ENCODE results near the gene TLR3.
"Not testable (repeated sequence)": the region's sequence is repeated elsewhere in the genome, so short reads cannot be mapped to it uniquely, and the experiment has no call there.

TLR3 gene

DNA sequence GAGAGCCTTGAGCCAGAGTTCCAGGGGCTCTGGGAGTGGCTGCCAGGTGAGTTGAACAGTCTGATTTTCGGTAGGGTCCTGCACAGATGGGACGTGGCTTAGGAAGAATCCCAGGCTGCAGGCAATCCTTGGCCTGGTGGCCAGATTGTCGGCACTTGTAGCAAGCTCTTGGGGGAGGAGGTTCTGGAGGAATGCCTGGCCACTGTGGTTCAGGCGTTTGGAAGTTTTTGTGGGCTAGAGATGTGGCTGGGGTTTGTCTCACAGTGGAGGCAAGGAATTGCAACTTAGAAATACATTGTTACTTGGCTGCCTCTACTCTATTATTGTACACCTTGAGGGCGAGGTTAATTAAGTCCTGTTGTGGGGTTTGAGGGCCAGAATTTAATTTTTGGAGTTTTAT is 21.5 kb upstream of the TLR3 start:
- DNase-seq (ENCODE audit: low spot score), result not testable (repeated sequence)

DNA sequence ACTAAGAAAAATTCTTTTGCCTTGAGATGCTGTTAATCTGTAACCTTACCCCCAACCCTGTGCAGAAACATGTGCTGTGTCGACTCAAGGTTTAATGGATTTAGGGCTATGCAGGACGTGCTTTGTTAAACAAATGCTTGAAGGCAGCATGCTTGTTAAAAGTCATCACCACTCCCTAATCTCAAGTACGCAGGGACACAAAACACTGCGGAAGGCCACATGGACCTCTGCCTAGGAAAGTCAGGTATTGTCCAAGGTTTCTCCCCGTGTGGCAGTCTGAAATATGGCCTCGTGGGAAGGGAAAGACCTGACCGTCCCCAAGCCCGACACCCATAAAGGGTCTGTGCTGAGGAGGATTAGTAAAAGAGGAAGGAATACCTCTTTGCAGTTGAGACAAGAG is 18.8 kb upstream of the TLR3 start:
- not testable (repeated sequence) for DNase-seq (ENCODE audit: low spot score)

DNA sequence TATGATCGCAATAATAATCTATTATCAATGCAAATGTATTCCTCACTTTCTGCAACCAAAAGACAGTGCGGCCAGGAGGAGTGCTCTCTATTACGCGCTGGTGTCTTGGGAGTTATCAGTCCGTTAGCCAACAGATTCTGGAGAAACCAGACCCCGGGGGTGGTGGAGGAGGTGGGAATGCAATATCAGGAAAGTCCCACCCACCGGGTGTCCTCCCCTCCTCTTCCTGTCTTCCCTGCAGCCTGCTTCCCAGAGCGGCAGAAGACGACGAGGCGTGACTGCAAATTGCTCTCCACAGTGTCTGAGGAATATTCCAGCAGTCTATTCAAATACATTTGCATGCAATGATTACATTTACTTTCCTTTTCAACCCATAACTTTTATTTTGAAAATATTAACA is 17.9 kb upstream of the TLR3 start:
- DNase-seq (ENCODE audit: low spot score), result no peak

DNA sequence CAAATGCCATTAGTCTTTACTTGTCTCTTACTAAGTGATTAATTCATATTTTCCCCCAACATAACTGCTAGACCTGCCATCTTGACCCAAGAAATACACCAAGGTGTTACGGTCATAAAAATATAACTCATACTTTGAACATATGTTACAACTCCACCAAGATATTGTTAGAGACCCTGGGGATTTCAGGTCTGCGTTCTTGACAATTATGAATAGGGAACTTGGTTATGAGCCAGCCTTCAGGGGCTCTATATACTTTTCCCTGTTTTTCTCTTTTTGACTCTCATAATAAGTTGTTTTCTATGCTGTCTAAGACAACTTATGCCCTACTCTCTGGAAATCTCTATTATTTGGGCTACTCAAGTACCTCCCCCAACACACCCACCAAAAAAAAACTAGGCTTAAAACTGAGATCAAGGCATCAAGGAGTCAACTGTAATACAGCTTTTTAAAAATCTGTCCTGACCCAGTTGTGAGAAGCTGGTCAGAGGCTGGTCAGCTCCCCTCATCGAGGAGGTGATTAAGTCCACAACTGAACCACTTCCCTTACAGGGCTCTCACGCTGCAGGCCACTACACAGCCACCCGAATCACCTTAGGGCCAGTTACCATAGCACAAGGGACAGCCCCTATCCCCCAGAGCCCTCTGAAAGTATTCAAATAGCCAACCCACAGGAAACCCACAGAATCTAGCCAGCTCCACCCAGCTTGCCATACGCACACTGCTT is 10.5 kb upstream of the TLR3 start:
- DNase-seq (ENCODE audit: low spot score), result no peak

DNA sequence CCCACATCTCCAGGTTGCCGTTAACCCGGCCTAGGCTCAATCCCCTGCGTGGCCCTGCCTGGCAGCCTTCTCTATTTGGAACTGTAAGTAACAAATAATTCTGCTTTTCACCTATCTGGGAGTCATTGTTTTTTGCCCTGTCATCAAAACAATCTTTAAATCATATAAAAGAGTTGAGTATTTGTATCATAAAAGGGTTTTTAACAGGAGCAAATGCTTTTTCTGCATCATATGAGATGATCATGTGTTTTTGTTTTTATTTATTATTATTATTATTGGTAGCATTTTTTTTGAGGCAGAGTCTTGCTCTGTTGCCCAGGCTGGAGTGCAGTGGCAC is 10.0 kb upstream of the TLR3 start:
- no peak for DNase-seq (ENCODE audit: low spot score)

DNA sequence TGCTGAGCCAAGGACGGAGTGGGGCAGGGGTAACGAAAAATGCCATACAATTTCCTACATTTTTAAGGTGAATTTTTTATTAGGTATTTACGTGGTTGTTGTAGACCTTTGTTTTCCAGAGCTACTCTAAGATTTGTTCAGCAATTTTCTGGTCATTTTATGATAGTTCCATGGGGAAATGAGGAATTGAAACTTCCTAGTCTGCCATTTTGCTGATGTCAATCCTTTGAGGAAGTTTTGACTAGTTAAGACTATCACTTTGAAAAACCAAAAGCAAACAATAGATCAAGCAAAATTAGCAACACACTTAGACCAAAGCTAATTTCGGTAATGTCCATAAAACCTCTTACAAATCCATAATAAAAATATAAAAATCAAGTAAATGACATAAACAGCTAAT is 7.0 kb upstream of the TLR3 start:
- no peak for DNase-seq (ENCODE audit: low spot score)

DNA sequence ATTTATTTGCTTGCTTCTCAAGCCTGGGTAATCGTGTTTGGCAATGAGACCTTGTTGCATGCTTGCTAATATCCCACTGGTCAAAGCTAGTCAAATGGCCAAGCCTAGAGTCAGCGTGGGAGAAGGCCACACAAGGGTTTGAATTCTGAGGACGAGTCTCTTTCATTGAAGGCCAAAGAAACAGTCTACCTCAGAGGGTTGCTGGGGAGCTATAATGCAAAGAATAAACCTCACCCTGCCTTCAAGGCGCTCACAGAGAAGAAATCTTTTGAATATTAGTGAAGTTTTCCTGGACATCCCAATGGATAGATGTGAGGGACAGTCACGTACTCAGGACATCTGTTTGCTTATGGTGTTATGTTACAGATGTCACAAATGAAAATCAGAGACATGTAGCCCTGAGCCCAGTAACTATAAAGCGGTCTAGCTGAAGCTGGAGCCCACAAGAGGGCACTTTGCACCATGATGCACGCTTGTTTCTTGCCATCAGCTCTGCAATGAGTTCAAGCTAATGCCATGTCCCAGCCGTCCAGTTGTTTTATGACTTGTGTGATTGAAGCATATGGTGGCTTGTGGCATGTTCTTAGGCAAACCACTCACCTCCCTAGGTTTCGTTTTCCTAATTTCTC is 1.1 kb upstream of the TLR3 start:
- DNase-seq (ENCODE audit: low spot score), result peak; percentile 19

DNA sequence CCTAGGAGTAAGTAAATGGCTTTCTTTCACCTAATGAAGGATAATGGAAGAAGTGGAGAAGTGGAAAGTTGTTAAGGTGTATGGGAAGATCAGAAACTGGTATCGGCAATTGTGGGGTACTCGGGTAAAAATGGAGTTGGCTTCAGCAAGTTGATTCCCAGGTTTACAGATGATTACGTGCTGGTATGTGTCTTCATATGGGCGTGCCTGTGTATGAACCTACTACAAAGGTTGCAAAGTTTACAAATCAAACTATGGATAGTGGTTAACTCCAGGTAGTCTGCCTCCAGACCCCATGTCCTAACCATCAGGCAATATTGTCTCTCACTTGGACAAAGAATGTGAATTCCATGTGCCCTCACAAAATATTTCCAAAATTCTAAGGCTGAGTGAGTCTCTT is 773 bp downstream of the TLR3 start:
- DNase-seq (ENCODE audit: low spot score), result no peak

DNA sequence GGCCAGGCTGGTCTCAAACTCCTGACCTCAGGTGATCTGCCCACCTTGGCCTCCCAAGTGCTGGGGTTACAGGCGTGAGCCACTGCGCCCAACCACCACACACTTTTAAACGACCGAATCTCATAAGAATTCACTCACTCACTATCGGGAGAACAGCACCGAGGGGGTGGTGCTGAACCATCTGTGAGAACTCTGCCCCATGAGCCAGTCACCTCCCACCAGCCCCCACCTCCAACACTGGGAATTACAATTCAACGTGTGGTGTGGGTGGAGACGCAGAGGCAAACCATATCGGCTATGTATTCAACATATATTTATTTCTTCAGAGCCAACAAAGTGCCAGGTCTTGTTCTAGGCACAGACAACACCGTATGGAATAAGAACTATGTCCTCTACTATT is 3.6 kb downstream of the TLR3 start:
- no peak for DNase-seq (ENCODE audit: low spot score)

DNA sequence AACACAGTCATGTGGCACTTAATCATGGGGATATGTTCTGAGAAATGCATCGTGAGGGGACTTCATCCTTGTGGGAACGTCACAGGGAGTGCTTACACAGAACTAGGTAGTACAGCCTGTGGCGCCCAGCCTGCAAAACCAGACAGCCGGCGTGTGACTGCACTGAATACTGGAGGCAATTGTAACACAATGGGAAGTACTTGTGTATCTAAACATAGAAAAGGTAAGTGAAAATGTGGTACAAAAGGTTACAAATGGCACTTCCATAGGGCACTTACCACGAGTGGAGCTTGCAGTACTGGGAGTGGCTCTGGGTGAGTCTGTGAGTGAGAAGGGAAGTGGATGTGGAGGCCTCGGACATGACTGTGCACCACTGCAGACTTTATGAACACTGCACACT is 5.2 kb downstream of the TLR3 start:
- DNase-seq (ENCODE audit: low spot score), result no peak

DNA sequence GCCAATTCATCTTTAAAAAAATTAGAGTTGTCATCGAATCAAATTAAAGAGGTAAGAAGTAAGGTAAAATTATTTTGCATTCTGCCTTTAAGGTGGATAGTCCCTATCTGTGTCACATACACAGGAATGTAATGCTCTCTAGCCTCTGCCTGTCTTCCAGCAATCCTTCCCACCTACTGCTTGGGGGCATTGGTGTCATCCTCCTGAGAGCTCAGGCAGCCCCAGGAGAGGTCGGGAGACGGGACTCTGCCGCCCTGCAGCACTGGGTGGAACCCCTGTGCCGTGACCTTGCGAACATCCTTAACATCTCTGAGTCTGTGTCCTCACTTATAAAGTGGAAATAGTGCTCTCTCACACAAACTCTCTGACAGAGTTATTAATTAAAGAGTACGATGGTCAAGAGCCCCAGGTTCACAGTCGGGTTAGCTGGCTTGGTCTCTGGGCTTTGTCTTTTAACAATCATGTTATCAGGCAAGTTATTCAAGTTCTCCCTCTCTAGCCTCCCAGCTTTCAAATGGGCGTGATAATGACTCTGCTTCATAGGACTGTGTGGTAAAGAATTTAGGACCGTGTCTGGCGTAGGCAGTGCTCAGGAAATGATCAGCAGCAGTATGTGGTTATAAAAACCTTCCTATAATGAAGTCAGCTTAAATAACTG is 10.2 kb downstream of the TLR3 start:
- DNase-seq (ENCODE audit: low spot score), result no peak

DNA sequence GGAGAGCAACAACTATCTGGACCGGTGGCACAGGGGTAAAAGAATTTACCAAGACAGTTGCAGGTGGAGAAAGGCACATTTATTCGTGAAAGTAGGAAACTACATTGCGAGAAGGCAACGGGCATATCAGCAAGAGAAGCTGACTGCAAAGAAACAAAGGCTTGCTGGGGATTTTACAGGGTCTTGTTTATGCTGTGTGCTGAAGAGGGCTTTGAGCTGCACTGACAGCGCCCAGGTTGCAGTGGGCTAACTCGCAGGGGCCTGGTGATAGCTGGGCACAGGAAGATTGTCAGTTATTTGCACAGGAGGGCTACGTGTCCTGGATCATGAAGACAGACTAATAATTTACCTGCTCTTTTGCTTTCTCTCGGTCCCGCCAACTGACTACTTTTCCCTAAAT is 10.7 kb downstream of the TLR3 start:
- no peak for DNase-seq (ENCODE audit: low spot score)

DNA sequence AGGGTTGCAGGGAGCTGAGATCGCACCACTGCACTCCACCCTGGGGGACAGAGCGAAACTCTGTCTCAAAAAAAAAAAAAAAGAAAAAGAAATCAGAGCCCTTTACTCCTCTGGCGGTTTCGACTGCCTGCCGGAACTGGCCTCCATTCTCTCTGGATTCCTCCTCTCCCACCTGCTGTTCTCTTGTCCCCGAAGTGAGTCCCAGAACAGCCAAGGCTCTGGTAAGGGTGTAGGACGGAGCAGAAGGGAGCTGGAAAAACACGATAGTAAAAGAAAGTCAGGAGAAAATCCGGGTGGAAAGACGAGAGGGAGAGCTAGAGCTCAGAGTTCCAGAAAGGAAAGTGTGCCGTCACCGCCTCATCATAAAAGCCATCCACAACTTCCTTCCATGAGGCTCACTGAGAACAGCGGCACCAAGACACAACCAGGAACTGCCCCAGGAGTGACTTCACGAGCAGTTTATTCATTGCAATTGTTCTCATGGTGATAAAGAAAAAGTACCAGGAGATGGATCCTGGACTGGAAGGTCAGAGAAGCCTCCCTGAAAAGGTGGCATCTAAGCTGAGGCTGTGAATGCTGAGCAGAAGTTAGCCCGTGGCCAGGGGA is 12.3 kb downstream of the TLR3 start:
- no peak for DNase-seq (ENCODE audit: low spot score)

DNA sequence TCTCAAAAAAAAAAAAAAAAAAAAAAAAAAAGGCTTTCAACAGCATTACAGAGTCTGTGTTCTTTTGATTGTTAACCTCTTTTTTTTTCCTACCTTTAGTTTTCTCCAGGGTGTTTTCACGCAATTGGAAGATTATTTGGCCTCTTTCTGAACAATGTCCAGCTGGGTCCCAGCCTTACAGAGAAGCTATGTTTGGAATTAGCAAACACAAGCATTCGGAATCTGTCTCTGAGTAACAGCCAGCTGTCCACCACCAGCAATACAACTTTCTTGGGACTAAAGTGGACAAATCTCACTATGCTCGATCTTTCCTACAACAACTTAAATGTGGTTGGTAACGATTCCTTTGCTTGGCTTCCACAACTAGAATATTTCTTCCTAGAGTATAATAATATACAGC is 13.3 kb downstream of the TLR3 start:
- no peak for DNase-seq (ENCODE audit: low spot score)

DNA sequence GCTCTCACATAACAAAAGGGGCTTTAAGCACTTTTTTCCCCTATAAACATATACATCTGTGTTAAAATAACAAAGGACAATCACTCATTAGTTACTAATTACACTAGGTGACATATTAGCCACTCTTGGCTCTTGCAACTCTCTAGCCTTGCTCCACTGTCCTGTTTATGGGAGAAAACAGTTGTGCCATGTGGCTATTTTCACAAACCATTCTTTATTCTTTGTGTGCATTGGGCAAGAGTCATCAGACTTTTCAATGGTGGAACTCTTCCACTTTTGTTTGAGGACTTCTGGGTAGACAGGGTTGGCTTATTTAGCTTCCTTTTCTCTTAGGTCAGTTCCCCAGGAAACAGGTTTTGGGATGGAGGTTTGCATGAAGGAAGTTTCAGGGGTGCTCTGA is 19.6 kb downstream of the TLR3 start:
- no peak for DNase-seq (ENCODE audit: low spot score)

DNA sequence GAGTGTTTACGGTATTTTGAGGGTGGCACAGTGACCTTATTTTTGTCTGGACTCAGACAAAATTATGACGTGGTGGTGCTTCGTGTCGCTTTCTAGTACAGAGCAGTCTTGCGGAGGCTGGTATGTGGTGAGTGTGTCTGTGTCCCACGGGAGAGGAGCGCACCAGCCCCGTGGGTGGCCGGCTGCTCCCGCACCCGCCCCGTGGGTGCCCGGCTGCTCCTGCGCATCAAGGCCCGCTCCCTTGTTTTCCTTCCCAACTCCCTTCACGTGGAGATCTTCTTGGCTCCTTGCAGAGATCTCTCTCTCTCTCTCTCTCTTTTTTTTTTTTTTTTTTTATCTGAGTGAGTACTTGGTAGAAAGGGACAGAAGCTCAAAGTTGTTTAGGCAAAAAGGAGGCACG is 23.3 kb downstream of the TLR3 start:
- DNase-seq (ENCODE audit: low spot score), result no peak

DNA sequence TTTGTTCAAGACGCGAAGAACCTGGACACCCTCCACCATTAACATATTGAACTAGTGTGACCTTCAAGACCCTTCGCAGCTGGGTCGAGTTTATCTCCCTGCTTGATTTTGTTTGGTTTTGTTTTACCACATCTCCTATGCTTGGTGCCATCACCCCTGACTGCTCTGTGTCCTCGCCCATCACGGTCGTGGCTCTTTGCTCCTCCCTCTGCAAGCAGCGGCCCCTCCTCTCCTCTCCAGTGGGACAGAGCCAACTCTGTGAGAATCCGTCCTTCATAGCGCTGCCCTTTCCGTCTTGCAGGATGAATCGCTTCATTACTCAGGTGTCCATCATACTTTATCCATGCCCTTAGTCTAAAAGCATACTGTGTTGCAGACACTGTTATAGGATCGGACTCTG is 26.4 kb downstream of the TLR3 start:
- DNase-seq (ENCODE audit: low spot score), result no peak

DNA sequence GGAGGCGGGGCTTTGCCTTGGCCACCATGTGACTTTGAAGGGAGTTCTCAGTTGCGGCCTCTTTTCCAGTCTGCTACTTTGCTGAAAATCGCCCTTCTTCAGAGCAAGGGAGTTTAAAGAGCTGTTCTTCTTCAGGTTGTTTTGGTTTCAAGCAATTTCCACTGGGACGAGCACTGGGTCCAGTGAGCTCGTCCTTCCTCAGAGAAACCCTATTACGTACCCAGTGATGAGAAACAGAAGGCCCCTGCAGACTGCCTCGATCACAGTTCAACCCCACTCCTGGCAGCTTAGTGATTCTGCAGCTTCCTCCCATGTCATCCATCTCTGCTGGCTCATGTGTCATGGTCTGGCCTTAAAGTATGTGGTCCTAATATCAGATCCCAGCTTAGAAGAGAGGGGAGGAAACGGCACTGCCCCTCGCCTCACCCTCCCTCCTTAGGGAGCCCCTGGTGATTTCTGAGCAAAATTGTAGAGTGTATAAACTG is 27.8 kb downstream of the TLR3 start:
- DNase-seq (ENCODE audit: low spot score), result no peak

DNA sequence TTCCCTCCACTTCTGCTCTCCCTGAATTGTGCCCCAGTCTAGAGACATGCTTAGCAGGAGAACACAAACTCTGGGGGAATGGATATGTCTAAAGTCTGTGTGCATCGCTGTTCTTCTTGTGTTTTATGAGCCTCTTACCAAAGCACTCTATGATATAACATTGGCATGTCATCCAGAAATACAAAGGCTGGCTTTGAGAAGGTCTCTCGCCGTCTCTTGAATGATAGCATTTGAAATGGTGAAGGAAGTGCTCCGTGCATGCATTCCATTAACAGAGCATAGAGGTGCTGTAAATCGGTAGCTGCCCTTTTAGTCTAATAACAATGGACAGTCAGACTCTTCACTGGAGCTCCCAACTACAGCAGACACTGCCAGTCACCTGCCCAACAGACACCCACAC is 28.4 kb downstream of the TLR3 start:
- DNase-seq (ENCODE audit: low spot score), result no peak

DNA sequence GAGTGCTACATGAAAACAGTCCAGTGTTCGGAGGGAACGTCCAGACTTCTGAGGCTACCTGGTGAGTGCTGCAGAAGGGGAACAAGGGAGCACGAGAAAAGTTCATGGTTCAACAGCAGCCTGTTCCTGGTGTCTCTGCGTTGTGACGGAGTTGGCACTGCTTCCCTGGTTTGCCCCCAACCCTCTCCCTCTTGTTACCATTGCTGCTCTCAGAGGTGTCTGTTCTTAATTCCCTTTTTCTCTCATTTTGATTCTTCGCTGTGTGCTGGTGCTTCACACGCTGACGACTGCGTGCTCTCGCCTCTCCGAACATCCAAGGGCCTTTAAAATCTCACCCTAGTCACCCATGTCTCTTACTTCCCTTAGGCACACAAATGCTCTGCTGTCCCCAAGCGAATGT is 34.0 kb downstream of the TLR3 start:
- no peak for DNase-seq (ENCODE audit: low spot score)

DNA sequence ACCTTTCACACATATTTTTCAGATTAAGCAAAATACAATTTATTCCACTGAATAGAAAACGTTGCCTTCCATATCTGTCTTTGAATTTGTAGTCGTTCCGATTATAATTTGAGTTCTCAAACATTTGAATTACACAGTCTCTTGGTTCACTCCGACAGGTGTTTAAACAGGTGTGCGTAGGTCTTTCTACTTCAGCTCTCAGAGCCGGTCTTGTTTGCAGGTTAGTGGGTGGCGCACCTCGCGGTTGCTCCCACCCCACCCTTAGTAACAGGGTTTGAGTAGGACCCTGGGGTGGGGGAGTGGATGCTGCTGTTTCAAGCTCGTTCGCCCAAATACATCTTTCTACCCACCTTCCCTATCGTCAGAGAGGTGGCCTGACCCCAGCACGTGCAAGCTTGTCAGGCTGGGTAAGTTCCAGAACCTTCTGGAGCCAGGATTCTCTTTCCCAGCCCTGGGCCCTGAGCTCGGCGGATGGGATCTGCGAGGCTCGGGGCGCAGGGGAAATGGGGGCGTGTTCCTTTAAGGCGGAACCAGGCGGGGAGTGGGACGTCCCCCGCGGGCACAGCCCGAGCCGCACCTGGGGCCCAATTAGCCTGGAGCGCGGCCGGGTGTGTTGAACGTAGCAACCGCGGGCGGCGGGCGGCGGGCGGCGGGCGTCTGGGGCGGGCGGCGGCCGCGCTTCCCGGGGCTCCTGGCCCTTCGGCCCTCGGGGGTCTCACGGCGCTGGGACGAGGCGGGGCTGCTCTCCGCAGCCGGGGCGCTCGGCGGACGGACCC is 35.3 kb downstream of the TLR3 start, which contains the start of gene FAM149A:
FAM149A (plus strand) TSS at position 591 of the 776 bp plus-strand sequence.
- peak; percentile 37 for DNase-seq (ENCODE audit: low spot score)

All from HuH-7.5 (cell line).